Ammon's horn (tissue), 1 donor: ENCODE data around the gene PRL.

ENCODE experiments used
- DNase-seq: peaks from one replicate; pipeline ENCODE4 v3.0.0-alpha.2; 2016; ENCODE audit warnings: low spot score

Gene PRL

GRCh38 chr6:22296936-22297335 lies at the start of gene PRL:
Gene PRL, minus strand, starts transcription at chr6:22297036. Its CDS starts 54 bp downstream, at chr6:22296982.
- no peak for DNase-seq

GRCh38 chr6:22343864-22344263 lies 47.0 kb upstream of the PRL start:
- DNase-seq = no peak

- no peak for DNase-seq
Observed at GRCh38 chr6:22334778-22335177, 37.9 kb upstream of the PRL start.

GRCh38 chr6:22333802-22334201 lies 37.0 kb upstream of the PRL start:
- no peak for DNase-seq

GRCh38 chr6:22332711-22333110 lies 35.9 kb upstream of the PRL start:
- DNase-seq = no peak

GRCh38 chr6:22332216-22332615 lies 35.4 kb upstream of the PRL start:
- DNase-seq = no peak

- no peak for DNase-seq
Observed at GRCh38 chr6:22330941-22331340, 34.1 kb upstream of the PRL start.

- no peak for DNase-seq
Observed at GRCh38 chr6:22328474-22328873, 31.6 kb upstream of the PRL start.

- no peak for DNase-seq
Observed at GRCh38 chr6:22327881-22328280, 31.0 kb upstream of the PRL start.

GRCh38 chr6:22326500-22326899 lies 29.7 kb upstream of the PRL start:
- DNase-seq = peak; percentile 34

GRCh38 chr6:22325481-22325880 lies 28.6 kb upstream of the PRL start:
- DNase-seq = no peak

GRCh38 chr6:22323848-22324247 lies 27.0 kb upstream of the PRL start:
- DNase-seq = no peak

GRCh38 chr6:22322103-22323030 lies 25.5 kb upstream of the PRL start:
- no peak for DNase-seq

GRCh38 chr6:22320750-22321149 lies 23.9 kb upstream of the PRL start:
- no peak for DNase-seq

- DNase-seq = no peak
Observed at GRCh38 chr6:22318404-22318803, 21.6 kb upstream of the PRL start.

GRCh38 chr6:22313796-22314195 lies 17.0 kb upstream of the PRL start:
- DNase-seq = no peak

- DNase-seq = no peak
Observed at GRCh38 chr6:22308939-22309338, 12.1 kb upstream of the PRL start.

GRCh38 chr6:22306741-22307466 lies 10.1 kb upstream of the PRL start:
- DNase-seq = no peak

GRCh38 chr6:22302838-22303237 lies 6.0 kb upstream of the PRL start:
- peak; percentile 5 for DNase-seq

GRCh38 chr6:22300273-22300998 lies 3.6 kb upstream of the PRL start:
- DNase-seq = no peak

GRCh38 chr6:22298475-22298890 lies 1.6 kb upstream of the PRL start:
- no peak for DNase-seq

- DNase-seq = no peak
Observed at GRCh38 chr6:22296067-22296466, 769 bp downstream of the PRL start.

- no peak for DNase-seq
Observed at GRCh38 chr6:22295145-22295544, 1.7 kb downstream of the PRL start.
